ACHN (cell line): ENCODE data around the gene ROBO3.

Experiments
- DNase-seq: peaks from one replicate; pipeline ENCODE4 v3.0.0-alpha.2; 2015
- in situ Hi-C: cut with HindIII; loops from 2 replicates; pipeline ENCODE4 v1.10.0; 2017; ENCODE audit warnings: low sequenced_read_pairs, low pct_ligation_motif_present, low pct_unique_long_range_greater_than_20kb

The ROBO3 gene

DNA sequence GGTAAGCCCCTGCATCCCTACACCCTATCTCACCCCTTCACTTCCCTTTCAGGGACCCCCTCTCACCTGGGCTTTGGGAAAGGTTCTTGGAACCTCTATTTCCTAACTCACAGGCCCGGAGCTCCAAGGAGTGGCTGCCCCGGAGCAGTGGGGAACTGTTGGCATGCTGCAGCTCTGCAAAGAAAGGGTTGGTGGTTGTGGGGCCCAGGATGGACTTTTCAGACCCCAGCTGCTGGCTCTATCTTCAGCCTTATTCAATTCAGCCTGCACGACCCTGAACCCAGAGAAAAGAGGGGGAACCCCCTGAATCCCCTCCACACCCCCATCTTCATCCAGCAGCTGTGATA lies 22.4 kb downstream of the ROBO3 start:
- DNase-seq, result no peak
- in situ Hi-C loops, result no loop called here

DNA sequence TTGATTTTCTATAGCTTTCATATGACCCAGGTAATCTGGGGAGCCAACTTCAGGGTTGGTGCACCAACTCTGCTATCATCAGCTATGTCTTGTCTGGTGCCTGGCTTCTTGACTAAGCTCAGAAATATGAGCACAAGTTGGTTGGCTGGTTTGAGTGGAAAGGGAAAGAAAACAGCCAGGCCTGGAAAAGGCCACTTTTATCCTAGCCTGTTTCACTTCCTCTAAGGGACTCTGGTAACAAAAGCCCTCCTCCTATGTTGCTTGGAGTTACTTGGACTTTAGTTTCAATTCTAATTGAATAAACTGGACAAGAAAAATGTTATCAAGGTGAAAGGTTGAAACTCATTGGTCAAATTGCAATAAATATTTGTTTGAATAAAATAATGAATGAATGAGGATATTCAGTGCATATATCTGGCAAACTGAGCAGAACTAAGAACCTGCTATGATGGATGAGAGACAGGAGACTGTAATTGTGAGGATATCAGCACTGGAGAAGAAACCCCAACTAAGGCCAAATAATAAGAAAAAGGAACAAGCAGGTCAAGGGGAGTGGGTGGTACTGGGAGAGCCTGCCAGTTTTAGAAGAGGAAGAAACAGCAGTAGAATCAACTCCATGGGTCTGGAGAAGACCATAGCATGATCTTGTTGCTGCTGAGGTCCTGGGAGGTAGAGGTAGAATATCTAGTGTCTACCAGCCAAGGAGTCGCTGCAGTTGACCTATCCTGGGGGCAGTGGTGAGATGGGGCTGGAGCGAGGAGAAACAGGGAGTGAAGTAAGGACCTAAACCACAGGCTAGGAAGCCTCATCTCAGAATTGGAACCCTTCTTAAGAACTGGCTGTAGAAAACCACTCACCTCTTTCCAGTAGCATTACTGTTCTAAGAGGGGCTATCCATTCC lies 24.2 kb downstream of the ROBO3 start:
- in situ Hi-C loops, result no loop called here
- no peak for DNase-seq

DNA sequence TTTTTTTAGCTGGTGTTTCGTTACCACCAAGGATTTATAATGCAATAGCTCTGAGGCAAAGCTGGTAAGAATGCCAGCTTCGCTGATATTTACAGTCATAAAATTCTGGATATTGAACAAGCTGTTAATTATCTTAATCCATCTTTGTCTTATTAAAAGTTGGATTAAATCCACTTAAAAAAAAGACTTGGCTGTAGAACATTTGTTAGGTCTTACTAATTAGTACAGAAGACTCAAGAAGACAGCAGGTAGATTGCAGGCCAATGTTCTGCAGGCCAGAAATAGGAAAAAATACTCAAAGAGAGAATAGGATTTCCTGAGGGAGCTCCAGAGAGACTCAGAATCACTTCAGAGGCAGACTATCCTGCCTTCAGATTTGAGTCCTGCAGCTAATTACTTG lies 24.9 kb downstream of the ROBO3 start:
- in situ Hi-C loops, result no loop called here
- DNase-seq, result no peak

DNA sequence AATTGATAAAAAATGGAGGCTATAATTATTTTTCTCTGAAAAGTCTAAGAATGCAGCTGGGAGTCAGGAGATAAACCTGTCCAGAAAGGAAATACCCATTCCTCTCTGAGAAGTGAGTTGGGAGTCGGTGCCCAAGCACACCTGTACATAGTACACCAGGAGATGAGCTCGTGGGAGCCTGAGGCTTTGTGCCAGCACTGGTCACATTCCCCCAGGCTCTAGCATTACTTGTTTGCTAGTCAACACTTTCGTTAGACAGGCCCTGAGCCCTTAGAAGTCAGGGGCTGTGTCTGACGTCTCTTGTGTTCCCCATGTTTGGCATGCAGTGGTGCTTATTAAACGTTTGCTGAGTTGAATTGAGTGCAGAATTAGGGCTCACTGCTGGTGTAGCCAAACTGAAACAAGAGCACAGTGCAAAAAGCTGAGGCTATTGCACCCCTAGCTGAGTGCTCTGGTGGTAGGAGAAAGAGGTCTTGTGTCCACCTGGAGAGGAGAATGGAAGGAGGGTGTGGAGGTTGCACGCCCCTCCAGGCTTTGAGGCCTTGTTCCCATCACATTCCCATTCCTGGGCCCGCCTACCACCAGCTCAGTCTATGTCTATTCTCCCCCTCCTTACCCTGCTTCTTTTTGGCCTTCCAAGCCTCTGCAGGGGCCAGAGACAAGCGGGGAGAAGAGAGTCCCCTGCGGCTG lies 25.6 kb downstream of the ROBO3 start:
- in situ Hi-C loops, result no loop called here
- no peak for DNase-seq

DNA sequence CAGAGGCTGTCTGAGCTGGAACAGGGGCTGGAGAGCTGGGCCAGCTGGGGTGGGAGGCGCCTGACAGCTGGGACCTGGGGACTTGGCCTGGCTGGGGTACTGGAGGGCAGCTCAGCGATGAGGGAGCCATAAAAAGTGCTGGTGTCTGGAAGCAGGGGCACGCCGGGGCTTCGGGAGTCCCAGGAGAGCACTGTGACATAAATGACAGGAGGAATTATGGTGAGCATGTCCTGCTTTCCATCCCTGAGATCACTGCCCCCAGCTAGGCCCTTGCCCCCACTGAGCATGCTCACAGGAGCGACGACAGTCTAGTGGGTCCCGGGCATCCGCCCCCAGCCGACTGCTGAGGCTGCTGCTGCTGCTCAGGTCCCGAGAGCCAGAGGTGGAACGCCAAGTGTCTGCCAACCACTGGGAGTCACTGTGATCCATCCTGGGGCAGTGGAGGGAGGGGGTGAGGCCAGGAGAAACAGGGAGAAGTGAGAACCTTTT lies 26.2 kb downstream of the ROBO3 start:
- in situ Hi-C loops, result no loop called here
- DNase-seq, result no peak

DNA sequence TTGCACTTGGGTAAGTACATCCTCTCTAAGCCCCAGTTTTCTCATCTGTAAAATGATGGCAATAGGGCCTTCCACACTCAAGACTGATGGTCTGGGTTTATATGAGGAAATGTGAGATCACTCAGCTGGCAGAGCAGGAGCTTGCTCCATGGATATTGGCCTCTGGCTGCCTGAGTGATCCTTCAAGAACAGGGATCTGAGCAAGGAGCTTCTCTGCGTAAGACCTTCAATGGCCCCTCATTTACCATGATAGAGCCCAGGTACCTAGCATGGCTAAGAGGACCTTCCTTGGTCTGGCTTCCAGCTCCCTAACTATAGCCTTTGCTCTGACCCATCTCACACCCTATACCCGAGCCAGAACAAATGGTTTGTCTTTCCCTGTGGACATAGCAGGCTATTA lies 26.9 kb downstream of the ROBO3 start:
- DNase-seq, result no peak
- in situ Hi-C loops, result no loop called here

DNA sequence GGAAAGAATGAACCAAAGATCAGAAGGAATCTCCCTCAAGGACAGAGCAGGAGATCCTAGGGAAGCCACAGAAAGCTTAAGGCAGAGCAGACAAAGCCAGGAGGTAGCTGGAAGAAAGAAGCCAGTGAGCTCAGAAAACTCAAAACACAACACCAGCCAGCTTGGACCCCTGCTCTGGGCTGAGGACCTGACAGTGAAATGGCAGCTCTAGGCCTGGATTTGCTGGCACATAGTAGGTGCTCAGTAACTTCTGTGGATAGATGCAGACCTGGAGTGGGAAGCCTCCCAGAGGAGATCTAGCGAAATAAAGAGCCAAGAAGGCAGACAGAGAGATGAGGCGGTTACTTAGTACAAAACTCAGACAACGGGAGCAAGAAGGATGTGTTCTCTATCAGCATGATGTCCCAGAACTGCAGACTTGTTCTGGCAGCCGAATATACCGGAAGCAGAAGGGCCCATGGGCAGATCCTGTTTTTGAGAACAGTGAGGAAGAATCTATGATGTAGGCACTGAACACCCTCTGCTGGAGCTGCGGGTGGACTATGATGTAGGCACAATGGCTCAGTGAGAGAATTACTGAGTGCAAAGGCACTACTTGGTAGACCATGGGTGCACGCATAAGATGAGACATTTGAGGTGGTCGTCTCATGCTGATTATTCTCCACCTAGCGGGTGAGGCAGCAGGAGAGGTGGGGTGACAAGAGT lies 27.7 kb downstream of the ROBO3 start:
- in situ Hi-C loops, result no loop called here
- DNase-seq, result no peak

DNA sequence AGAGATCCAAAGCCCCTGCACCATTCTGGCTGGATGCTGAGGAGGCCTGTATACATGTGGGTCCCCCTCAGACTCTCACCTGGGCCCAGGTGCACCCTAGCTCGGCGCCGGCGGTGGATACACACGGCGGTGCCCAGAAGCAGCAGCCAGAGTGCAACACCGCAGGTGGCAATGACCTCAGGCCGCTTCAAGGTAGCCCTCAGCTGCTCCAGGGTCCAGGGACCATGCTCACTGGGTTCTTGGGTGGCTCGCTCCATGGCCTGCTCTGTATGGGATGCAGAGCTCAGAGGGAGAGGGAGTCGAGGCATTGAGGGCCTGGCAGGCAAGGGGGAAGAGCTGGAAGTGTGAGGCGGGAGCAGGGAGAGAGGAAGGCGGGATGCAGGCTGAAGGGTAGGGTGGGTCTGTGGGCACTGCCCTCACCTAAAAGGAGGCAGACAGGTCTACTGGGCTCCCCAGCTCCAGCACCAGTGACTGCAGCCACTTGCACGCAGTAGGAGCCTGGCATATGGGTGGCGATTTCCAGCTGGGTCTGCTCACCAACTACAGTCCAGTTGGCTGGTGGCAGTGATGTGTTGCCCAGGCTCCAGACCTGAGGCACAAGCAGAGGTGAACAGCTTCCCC lies 28.7 kb downstream of the ROBO3 start:
- in situ Hi-C loops, result no loop called here
- DNase-seq, result no peak

DNA sequence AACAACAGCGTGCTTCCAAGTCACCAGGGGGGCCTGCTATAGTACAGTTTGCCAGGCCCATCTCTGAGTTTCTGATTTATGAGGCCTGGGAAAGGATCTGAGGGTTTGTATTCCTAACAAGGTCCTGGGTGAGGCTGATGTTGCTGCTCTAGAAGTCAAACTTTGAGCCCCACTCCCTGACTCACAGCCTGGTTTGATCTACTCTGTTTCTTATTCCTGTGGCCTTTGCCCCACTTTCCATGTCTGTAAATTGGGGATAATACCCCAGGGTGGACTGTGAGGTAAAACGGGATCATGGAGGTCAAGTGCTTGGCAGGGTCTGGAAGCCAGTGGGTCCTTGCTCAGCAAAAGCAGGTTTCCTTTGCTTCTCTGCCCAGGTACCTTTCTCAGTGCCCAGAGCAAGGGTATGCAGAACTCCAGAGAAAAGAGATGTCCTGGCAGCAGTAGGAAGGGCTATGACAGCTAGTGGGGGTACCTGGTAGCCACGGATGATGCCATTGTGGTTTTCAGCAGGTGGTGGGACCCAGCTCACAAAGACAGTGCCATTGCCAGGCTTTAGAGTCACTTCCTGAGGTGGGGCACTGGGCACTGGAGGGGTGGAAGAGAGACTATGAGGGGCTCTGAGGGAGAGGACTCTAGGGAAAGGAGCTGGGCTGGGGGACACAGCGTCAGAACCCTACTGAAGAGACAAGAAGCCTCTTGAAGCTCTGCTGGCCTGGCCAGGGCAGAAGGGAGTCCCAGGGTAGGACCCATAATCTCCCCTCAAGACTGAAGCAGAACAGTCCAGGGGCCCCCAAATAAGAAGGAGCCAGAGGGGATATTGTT lies 29.6 kb downstream of the ROBO3 start:
- no peak for DNase-seq
- in situ Hi-C loops, result no loop called here

DNA sequence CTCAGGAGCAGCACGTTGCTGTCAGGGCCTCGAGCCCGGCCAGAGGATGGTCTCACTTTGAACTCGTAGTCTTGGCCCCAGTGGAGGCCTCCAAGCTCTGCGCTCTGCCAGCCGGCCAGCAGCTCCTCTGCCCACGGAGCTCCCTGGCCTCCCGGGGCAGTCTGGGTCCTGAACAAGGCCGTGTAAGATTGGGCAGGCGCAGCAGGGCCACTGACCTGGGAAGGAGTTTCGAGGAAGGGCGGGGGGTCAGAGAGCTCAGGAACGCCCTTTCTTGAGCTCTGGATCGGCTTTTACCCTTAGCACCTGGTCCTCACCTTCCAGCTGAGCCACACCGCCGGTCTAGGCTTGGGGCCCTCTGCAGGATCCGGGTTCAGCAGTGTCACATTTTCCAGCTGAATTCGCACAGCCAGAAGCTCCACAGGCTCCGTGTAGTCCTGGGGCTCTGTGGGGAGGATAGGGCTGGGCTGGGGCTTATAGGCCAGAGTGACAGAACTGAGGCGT lies 30.3 kb downstream of the ROBO3 start:
- in situ Hi-C loops, result no loop called here
- no peak for DNase-seq

DNA sequence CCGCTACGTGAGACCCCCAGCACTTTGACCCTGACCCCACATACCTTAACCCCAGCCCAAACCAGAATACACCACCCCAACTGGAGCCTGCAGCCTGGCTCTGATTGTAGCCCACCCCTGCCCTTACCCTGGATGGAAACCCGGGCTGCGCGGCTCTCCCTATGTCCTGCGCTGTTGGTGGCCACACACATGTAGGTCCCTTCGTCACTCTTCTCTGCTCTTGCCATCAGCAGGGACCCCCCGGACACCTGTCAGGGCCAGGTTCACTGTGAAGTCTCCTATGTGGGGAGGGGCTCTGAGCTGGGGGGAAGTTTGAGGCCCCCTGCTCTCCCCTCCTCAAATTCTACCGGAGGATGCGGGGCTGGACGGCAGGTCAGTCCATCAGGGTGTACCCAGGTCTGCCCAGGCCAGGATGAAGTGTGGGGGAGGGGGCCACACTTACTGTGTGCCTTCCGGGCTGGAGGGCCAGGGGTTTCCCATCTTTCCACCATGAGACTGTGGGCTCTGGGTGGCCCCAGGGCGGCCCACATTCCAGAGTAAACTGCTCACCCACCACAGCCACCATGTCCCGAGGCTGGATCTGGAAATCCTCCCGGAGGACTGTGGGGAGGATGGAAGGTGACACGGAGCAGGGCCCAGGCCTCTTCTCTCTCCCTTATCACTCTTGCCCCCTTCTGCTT lies 31.0 kb downstream of the ROBO3 start:
- no peak for DNase-seq
- in situ Hi-C loops, result no loop called here

DNA sequence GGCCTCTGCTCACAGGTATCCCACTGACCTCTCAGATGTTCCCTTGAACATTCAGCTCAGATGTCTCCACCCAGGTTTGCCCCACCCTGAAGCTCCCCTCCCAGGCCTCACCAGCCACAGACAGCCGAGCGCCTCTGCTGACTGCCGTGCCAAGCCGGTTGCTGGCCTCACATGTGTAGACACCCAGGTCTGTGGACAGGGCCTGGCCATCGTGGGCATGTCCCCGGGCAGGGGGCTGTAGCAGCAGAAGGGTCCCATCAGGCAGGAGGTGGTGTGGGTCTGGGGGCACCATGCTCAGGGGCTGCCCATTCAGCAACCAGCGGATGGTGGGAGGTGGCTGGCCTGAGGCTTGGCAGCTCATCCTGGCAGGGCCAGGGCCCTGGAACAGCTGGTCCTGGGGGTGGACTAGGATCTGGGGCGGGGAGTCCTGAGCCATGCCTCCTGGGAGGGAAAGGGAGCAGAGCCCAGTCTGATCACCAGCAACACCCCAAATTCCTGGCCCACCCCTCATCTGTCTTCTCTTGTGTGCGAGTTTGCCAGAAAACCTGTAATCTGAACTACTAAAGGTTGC lies 31.7 kb downstream of the ROBO3 start:
- no peak for DNase-seq
- in situ Hi-C loops, result no loop called here

DNA sequence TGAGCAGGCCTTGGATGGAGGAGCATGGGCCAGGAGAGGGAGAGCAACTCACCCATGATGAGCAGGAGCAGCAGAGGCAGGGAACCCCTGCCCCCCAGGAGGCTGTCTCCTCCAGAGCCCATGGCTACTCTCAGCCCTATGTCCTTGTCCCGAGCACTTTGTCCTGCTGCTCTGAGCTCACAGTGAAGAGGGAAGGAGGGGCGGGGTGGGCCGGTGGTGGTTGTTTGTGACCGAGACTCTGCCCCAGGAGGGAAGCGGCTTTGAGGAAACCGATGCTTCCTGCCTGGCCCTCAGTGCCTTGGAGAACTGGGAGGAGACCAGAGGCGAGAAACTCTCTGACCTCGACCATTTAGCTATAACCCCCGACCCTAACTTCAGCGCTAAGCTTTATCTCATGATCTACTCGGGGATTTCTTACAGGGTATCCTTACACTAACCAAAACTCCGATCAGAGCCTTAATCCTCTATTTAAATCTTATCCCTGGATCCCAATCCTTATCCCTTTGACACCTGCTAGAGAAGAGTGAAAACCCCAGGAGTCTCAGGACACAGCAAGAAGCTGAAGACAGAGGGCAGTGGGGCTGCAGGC lies 32.5 kb downstream of the ROBO3 start, which contains the start of gene ROBO4:
Gene ROBO4, minus strand, starts transcription at position 192 of the 589 bp plus-strand sequence. Its CDS starts 70 bp downstream, at position 122.
- DNase-seq, result no peak
- in situ Hi-C loops, result no loop called here

DNA sequence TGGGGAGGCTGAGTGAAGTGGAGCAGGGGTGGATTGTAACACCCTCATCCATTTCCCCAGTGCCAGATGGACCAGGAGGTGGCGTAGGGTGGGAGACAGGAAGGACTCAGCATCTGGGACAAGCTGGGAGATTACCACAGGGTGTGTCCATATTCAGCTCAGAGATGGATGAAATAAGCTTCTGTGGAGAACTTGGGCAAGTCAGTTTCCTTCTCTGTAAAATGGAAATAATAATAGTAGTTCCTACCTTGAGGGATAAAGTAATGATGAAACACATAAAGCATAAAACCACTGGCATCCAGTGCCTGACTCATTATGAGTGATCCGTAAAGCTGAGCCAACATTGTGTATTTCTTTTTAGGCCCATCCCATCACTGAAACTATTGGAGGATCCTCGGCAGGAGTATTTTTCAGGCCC lies 33.0 kb downstream of the ROBO3 start:
- DNase-seq, result peak; percentile 80

DNA sequence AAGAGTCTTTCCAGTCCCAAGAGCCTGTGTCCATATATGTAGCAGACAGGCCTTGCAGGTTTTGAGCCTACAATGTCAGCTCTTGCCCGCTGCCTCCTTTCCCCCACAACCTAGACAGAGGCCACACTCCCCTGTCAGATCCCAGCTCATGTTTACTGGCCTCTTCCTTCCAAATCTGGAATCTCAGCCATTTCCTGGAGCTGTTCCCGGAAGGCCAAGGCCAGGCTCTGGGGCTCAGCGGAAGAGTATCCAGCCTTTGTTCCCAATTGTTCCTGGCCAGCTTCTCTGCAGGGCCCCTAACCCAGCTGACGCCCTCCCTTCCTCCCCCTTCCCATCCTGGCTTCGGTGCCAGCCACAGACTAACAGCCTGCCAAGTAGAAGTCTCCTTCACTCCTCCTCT lies 33.5 kb downstream of the ROBO3 start:
- DNase-seq, result no peak
- in situ Hi-C loops, result no loop called here

More for the DNA sequence above, 33.0 kb downstream of the ROBO3 start:
- in situ Hi-C loops, result no loop called here

DNA sequence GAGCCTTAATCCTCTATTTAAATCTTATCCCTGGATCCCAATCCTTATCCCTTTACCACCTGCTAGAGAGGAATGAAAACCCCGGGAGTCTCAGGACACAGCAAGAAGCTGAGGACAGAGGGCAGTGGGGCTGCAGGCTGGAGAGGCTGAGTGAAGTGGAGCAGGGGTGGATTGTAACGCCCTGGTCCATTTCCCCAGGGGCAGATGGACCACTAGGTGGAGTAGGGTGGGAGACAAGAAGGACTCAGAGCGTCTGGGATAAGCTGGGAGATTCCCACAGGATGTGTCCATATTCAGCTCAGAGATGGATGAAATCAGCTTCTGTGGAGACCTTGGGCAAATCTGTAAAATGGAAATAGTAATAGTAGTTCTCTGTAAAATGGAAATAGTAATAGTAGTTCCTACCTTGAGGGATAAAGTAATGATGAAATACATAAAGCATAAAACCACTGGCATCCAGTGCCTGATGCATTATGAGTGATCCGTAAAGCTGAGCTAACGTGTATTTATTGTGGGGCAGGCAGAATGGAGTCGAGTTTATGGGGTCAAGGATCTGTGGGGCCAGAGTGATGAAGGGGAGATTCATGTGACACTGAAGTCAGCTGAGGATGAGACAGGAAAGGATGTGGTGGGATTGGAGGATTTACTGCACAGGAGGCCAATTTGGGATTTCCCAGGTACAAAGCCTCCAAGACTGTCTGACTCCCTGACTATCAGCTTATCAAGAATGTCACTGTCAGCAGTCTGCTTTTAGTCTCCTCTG lies 34.3 kb downstream of the ROBO3 start:
- DNase-seq, result no peak
- in situ Hi-C loops, result no loop called here
